Thoracic aorta endothelial cell (primary cell): ENCODE data around the gene UGT2B7. TPM values are rescaled to one million over a fixed set of nuclear protein-coding genes. Genes with fewer than 3 reads are reported as not detected.

ENCODE experiments used
- total RNA-seq: library from RNA; depleted of rRNA; stranded (reverse); fragments of >200 nt; gene quantifications from 2 replicates; pipeline ENCODE4 v1.2.3, GENCODE V29; 2012

The UGT2B7 gene
- total RNA-seq: not detected in 2 replicates

DNA sequence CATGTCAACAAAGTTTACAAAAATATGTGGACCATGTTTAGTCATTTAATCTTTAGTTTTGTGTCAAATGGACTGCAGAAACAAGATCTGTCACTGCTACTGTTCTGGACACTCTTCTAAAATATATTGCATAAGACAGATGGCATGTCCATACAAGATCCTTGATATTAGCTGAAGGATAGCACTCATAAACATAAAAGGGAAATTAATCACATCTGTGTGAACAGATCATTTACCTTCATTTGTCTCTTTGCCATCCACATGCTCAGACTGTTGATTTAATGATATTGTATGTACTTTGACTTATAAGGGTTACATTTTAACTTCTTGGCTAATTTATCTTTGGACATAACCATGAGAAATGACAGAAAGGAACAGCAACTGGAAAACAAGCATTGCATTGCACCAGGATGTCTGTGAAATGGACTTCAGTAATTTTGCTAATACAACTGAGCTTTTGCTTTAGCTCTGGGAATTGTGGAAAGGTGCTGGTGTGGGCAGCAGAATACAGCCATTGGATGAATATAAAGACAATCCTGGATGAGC lies at the start of gene UGT2B7:
TSS of gene UGT2B7 (plus strand) at position 364 of the 546 bp plus-strand sequence. CDS start at position 411, 47 bp downstream.

Other genes starting within 250 kb of the UGT2B7 start
- not detected in 2 replicates for gene UGT2A3, start 144.7 kb upstream of the UGT2B7 start, total RNA-seq
- gene UGT2B11, start 118.3 kb downstream of the UGT2B7 start, total RNA-seq: not detected in 2 replicates
- gene UGT2B28, start 184.0 kb downstream of the UGT2B7 start, total RNA-seq: not detected in 2 replicates